GM12878 (cell line): ENCODE results near the gene PSMA2. TPM values are rescaled to one million over a fixed set of nuclear protein-coding genes. Genes with fewer than 3 reads are reported as not detected.

Experiments
- CHD4 ChIP-seq: fragments of 200-600 bp; sonication (generic); IDR thresholded peaks from 2 replicates; pipeline ENCODE4 v1.6.1; 2016; ENCODE audit warnings: mild to moderate bottlenecking
- EGR1 ChIP-seq, 2 experiments: IDR thresholded peaks; 1 replicate in 1 of 2; 2 replicates in 1 of 2; pipeline ENCODE4 v1.6.1; 2011 to 2012; ENCODE audit warnings: low read depth in 2 of 2, low read length in 2 of 2, borderline replicate concordance in 1 of 2, mild to moderate bottlenecking in 1 of 2, moderate library complexity in 1 of 2
- ETV6 ChIP-seq, 2 experiments: fragments of 450-650 bp in 1 of 2; IDR thresholded peaks in 1 of 2; conservative IDR thresholded peaks in 1 of 2; 2 replicates each; pipeline ENCODE4 v1.6.1; 2014; ENCODE audit warnings: antibody characterized with exemption in 1 of 2, borderline replicate concordance in 1 of 2, low read depth in 1 of 2, mild to moderate bottlenecking in 1 of 2, moderate library complexity in 1 of 2
- GATAD2B ChIP-seq: fragments of 450-650 bp; conservative IDR thresholded peaks from 2 replicates; pipeline ENCODE4 v1.6.1; 2017; ENCODE audit warnings: low read depth, mild to moderate bottlenecking, moderate library complexity
- HDGF ChIP-seq: fragments of 450-650 bp; IDR thresholded peaks from 2 replicates; pipeline ENCODE4 v1.6.1; 2016; ENCODE audit warnings: antibody characterized with exemption
- IKZF1 ChIP-seq: fragments of 450-650 bp; conservative IDR thresholded peaks from 2 replicates; pipeline ENCODE4 v1.6.1; 2017; ENCODE audit warnings: antibody characterized with exemption, mild to moderate bottlenecking
- IRF4 ChIP-seq: IDR thresholded peaks from 2 replicates; pipeline ENCODE4 v1.6.1; 2011; ENCODE audit warnings: low read depth, low read length
- KDM1A ChIP-seq: fragments of 200-600 bp; sonication (generic); IDR thresholded peaks from 2 replicates; pipeline ENCODE4 v1.6.1; 2016; ENCODE audit warnings: borderline replicate concordance
- MTA3 ChIP-seq: IDR thresholded peaks from 2 replicates; pipeline ENCODE4 v1.6.1; 2012; ENCODE audit warnings: low read length, inconsistent platforms, borderline replicate concordance
- NR2C1 ChIP-seq: fragments of 450-650 bp; IDR thresholded peaks from 2 replicates; pipeline ENCODE4 v1.6.1; 2017; ENCODE audit warnings: antibody characterized with exemption, mild to moderate bottlenecking, moderate library complexity
- NRF1 ChIP-seq: conservative IDR thresholded peaks from 2 replicates; pipeline ENCODE4 v1.6.1; 2011; ENCODE audit warnings: mild to moderate bottlenecking, low read depth, low read length, improper control_type of control experiment
- POLR2A ChIP-seq: IDR thresholded peaks from 2 replicates; pipeline ENCODE4 v1.6.1; 2011; ENCODE audit warnings: low read depth, mild to moderate bottlenecking, low read length
- SMAD5 ChIP-seq: IDR thresholded peaks from 2 replicates; pipeline ENCODE4 v1.6.1; 2016; ENCODE audit warnings: antibody characterized with exemption, low read depth
- SMC3 ChIP-seq: IDR thresholded peaks from 2 replicates; pipeline ENCODE4 v1.6.1; 2011; ENCODE audit warnings: low read length, improper control_type of control experiment, borderline replicate concordance
- TARDBP ChIP-seq: IDR thresholded peaks from 2 replicates; pipeline ENCODE4 v1.6.1; 2016; ENCODE audit warnings: borderline replicate concordance
- TBL1XR1 ChIP-seq: IDR thresholded peaks from 2 replicates; pipeline ENCODE4 v1.6.1; 2012; ENCODE audit warnings: low read depth, low read length, improper control_type of control experiment
- ZBTB11 ChIP-seq: fragments of 450-650 bp; formaldehyde crosslinking; IDR thresholded peaks from 2 replicates; pipeline ENCODE4 v1.5.0; 2022; ENCODE audit warnings: mild to moderate bottlenecking, missing genetic modification characterization
- ZBTB33 ChIP-seq: fragments of 450-650 bp; IDR thresholded peaks from 2 replicates; pipeline ENCODE4 v1.6.1; 2017; ENCODE audit warnings: mild to moderate bottlenecking
- ZNF207 ChIP-seq: fragments of 450-650 bp; IDR thresholded peaks from 2 replicates; pipeline ENCODE4 v1.6.1; 2014; ENCODE audit warnings: antibody characterized with exemption, mild to moderate bottlenecking, borderline replicate concordance
- ZNF384 ChIP-seq: IDR thresholded peaks from 2 replicates; pipeline ENCODE4 v1.6.1; 2012; ENCODE audit warnings: low read depth, mild to moderate bottlenecking, low read length, improper control_type of control experiment, borderline replicate concordance
- polyA plus RNA-seq, 11 experiments: library from polyadenylated mRNA; depleted of rRNA in 4 of 11; unstranded in 6 of 11; stranded (reverse) in 5 of 11; fragments of >200 nt; fragmentation: Nextera tagmentation in 4 of 11; fragmentation: Illumina TruSeq in 1 of 11; extraction: Ambion mirVana in 4 of 11; extraction: Trizol in 1 of 11; gene quantifications; 1 replicate in 1 of 11; 2 replicates in 10 of 11; pipeline versions ENCODE4 v1.2.1 to v1.2.3, GENCODE V29; 2011 to 2016; ENCODE audit warnings: inconsistent platforms in 2 of 11, missing spikeins in 2 of 11, low read depth in 1 of 11
- total RNA-seq, 4 experiments: library from RNA; depleted of rRNA in 3 of 4; stranded (reverse); fragments of >200 nt in 3 of 4; fragmentation: Illumina TruSeq in 1 of 4; extraction: Trizol in 1 of 4; gene quantifications; 2 replicates each; pipeline versions ENCODE4 v1.2.1 to v1.2.3, GENCODE V29; 2013 to 2021
- TF ChIP-seq, protein P1 (sequence below): IDR thresholded peaks from 2 replicates; pipeline ENCODE4 v1.6.1; 2011; ENCODE audit warnings: borderline replicate concordance, low read depth, mild to moderate bottlenecking, moderate library complexity, low read length; ENCODE audit not compliant: insufficient read depth, poor library complexity, severe bottlenecking
- TF ChIP-seq, protein P2 (sequence below): fragments of 450-650 bp; conservative IDR thresholded peaks from 2 replicates; pipeline ENCODE4 v1.6.1; 2017; ENCODE audit warnings: mild to moderate bottlenecking, moderate library complexity

Gene PSMA2
- total and polyA plus RNA-seq, 10 of the 15 experiments (the other 5 are each of a cell fraction or from before 2014, with no cell fraction given), result 129 to 1,223 (median 317) TPM

GRCh38 chr7:42931834-42932651, at the start of gene PSMA2, which contains the start of gene MRPL32 (continued):
- TF ChIP-seq, protein P1, sequence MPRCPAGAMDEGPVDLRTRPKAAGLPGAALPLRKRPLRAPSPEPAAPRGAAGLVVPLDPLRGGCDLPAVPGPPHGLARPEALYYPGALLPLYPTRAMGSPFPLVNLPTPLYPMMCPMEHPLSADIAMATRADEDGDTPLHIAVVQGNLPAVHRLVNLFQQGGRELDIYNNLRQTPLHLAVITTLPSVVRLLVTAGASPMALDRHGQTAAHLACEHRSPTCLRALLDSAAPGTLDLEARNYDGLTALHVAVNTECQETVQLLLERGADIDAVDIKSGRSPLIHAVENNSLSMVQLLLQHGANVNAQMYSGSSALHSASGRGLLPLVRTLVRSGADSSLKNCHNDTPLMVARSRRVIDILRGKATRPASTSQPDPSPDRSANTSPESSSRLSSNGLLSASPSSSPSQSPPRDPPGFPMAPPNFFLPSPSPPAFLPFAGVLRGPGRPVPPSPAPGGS, result no peak
- TF ChIP-seq HDGF, result peak; percentile 21; the same call in 1 of the 2 replicates
- TF ChIP-seq ZBTB11, result no peak
- peak; percentile 49; the same call in 1 of the 2 replicates for TF ChIP-seq TARDBP
- no peak for TF ChIP-seq KDM1A
- TF ChIP-seq, protein P2, sequence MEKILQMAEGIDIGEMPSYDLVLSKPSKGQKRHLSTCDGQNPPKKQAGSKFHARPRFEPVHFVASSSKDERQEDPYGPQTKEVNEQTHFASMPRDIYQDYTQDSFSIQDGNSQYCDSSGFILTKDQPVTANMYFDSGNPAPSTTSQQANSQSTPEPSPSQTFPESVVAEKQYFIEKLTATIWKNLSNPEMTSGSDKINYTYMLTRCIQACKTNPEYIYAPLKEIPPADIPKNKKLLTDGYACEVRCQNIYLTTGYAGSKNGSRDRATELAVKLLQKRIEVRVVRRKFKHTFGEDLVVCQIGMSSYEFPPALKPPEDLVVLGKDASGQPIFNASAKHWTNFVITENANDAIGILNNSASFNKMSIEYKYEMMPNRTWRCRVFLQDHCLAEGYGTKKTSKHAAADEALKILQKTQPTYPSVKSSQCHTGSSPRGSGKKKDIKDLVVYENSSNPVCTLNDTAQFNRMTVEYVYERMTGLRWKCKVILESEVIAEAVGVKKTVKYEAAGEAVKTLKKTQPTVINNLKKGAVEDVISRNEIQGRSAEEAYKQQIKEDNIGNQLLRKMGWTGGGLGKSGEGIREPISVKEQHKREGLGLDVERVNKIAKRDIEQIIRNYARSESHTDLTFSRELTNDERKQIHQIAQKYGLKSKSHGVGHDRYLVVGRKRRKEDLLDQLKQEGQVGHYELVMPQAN, result peak; percentile 70; the same call in 1 of the 2 replicates
- TF ChIP-seq ZNF384, result no peak
- no peak for TF ChIP-seq SMC3
- no peak for TF ChIP-seq ZBTB33
- no peak for TF ChIP-seq MTA3
- TF ChIP-seq TBL1XR1, result 0 out of 2 replicates have a peak, but pooled peaks have one; percentile 44
- TF ChIP-seq IKZF1, result peak; percentile 96
- no peak for TF ChIP-seq ETV6 (conservative IDR thresholded peaks at IDR 0.05 in 1 of 2, IDR thresholded peaks at IDR 0.05 in 1 of 2; ENCODE audit: borderline replicate concordance in 1 of 2, low read depth in 1 of 2)
- TF ChIP-seq CHD4, result no peak
- peak; percentile 89 for TF ChIP-seq SMAD5
- TF ChIP-seq EGR1 (IDR thresholded peaks at IDR 0.05; ENCODE audit: borderline replicate concordance in 1 of 2, low read depth in 2 of 2, low read length in 2 of 2), result no peak
- TF ChIP-seq GATAD2B, result 0 out of 2 replicates have a peak, but pooled peaks have one; percentile 41
- peak; percentile 65 for TF ChIP-seq NR2C1
- TF ChIP-seq NRF1, result peak; percentile 93
- peak; percentile 96 for TF ChIP-seq POLR2A
- peak; percentile 77; the same call in 1 of the 2 replicates for TF ChIP-seq ZNF207
- TF ChIP-seq IRF4, result no peak
